Smooth muscle cell (in vitro differentiated cells): ENCODE data around the gene TNFAIP8L2. TPM values are rescaled to one million over a fixed set of nuclear protein-coding genes. Genes with fewer than 3 reads are reported as not detected.
A peak's percentile ranks its signal among the peaks of the same experiment; 100 is the strongest.
"Not testable (repeated sequence)": the region's sequence is repeated elsewhere in the genome, so short reads cannot be mapped to it uniquely, and the experiment has no call there.

Source experiments
- DNase-seq: peaks from one replicate; lab custom pipeline; 2025; ENCODE audit not compliant: unreplicated experiment; lab: John Stamatoyannopoulos, UW
- H2AFZ ChIP-seq: fragments of 200-600 bp; sonication (generic); 2 replicates; pipeline ENCODE4 v1.6.0; 2016; ENCODE audit warnings: antibody characterized with exemption, low read depth, mild to moderate bottlenecking
- H3F3A ChIP-seq: fragments of 200-600 bp; sonication (generic); 2 replicates; pipeline ENCODE4 v1.6.0; 2017; ENCODE audit warnings: antibody characterized with exemption, low read depth
- H3K27ac ChIP-seq: fragments of 200-600 bp; sonication (generic); 2 replicates; pipeline ENCODE4 v1.5.1; 2016; ENCODE audit warnings: low read depth, mild to moderate bottlenecking
- H3K27me3 ChIP-seq: fragments of 200-600 bp; sonication (generic); 2 replicates; pipeline ENCODE4 v1.6.1; 2016; ENCODE audit warnings: low read depth, mild to moderate bottlenecking
- H3K36me3 ChIP-seq: fragments of 200-600 bp; sonication (generic); 2 replicates; pipeline ENCODE4 v1.5.1; 2016; ENCODE audit warnings: low read depth
- H3K4me1 ChIP-seq: fragments of 200-600 bp; sonication (generic); 2 replicates; pipeline ENCODE4 v1.5.1; 2016; ENCODE audit warnings: low read depth
- H3K4me2 ChIP-seq: fragments of 200-600 bp; sonication (generic); 2 replicates; pipeline ENCODE4 v1.6.0; 2016; ENCODE audit warnings: mild to moderate bottlenecking
- H3K4me3 ChIP-seq: fragments of 200-600 bp; sonication (generic); 2 replicates; pipeline ENCODE4 v1.5.1; 2016; ENCODE audit warnings: mild to moderate bottlenecking
- H3K79me2 ChIP-seq: fragments of 200-600 bp; sonication (generic); 2 replicates; pipeline ENCODE4 v1.6.0; 2016; ENCODE audit warnings: low read depth, mild to moderate bottlenecking
- H3K9ac ChIP-seq: fragments of 200-600 bp; sonication (generic); 2 replicates; pipeline ENCODE4 v1.6.0; 2016; ENCODE audit warnings: low read depth
- H3K9me3 ChIP-seq: fragments of 200-600 bp; sonication (generic); replicated peaks from 2 replicates; pipeline ENCODE4 v1.5.1; 2016; ENCODE audit warnings: low read depth
- H4K20me1 ChIP-seq: fragments of 200-600 bp; sonication (generic); 2 replicates; pipeline ENCODE4 v1.6.0; 2016; ENCODE audit warnings: low read depth
- WGBS: methylation state at CpG from one replicate; pipeline ENCODE4 v1.1.7; 2016; ENCODE audit warnings: low lambda C conversion rate; 5-methylcytosine and 5-hydroxymethylcytosine counted together
- polyA plus RNA-seq: library from polyadenylated mRNA; unstranded; fragments of >200 nt; fragmentation: Nextera tagmentation; extraction: Ambion mirVana; gene quantifications from 2 replicates; pipeline ENCODE4 v1.2.1, GENCODE V29; 2016
- total RNA-seq: library from RNA; depleted of rRNA; stranded (reverse); fragments of >200 nt; gene quantifications from 2 replicates; pipeline ENCODE4 v1.2.3, GENCODE V29; 2014
- TF ChIP-seq, protein P1 (sequence below): fragments of 200-600 bp; sonication (generic); IDR thresholded peaks from 2 replicates; pipeline ENCODE4 v1.5.1; 2017; ENCODE audit warnings: borderline replicate concordance, mild to moderate bottlenecking, antibody characterized with exemption; ENCODE audit not compliant: insufficient read depth, poor library complexity, severe bottlenecking

TNFAIP8L2 gene
- total and polyA plus RNA-seq, 2 experiments from 2014 or later, result 0.14 TPM; not detected in 1

DNA sequence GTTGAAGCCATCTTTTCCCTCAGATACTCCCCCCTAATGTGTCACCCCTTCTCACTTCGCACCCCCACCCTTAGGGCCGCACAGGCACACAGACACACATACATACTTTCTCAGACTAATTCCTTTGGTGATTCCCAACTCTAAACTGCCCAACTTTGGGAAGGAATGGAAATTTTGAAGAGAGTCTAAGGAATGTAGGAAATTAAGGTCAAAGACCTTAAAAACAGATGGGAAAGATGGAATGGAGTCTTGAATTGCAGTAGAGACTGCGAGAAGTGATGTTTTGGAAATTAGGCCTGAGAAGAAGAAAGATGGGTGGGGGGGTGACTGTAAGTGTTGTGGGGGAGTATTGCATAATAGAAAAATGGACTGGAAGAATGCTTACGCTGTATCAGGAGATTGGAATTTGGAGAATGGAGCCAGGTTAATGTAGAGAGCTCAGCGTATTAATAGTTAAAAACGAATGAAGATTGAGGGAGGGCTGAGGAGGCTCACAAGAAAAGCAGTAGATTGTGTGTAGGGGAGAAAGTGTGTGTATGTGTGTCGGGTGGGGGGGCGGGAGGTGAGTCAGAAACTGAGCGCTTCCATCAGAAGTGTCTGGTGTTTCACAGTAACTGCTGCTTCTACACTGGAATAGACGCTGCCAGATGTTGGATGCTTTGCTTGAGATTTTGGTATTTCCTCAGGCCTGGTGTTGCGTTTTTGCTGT, 43.6 kb downstream of the TNFAIP8L2 start:
- H4K20me1 ChIP-seq, result peaks cover 56% of the 10 kb centered on the region
- WGBS, result under 1% methylated on average over 11 of the region's 11 CpGs
- H3K27ac ChIP-seq, result peak overlapping the region; percentile 97
- H3K9me3 ChIP-seq, result no peaks in the 10 kb centered on the region
- peaks cover 58% of the 10 kb centered on the region for H3K79me2 ChIP-seq
- H3K36me3 ChIP-seq, result no peaks in the 10 kb centered on the region
- peak overlapping the region; percentile 96 for H3K9ac ChIP-seq
- no peaks in the 10 kb centered on the region for H3K27me3 ChIP-seq
- H2AFZ ChIP-seq, result no peak overlapping the region
- peak overlapping the region; percentile 85 for H3K4me3 ChIP-seq
- peaks cover 6% of the 10 kb centered on the region for H3F3A ChIP-seq
- TF ChIP-seq, protein P1, sequence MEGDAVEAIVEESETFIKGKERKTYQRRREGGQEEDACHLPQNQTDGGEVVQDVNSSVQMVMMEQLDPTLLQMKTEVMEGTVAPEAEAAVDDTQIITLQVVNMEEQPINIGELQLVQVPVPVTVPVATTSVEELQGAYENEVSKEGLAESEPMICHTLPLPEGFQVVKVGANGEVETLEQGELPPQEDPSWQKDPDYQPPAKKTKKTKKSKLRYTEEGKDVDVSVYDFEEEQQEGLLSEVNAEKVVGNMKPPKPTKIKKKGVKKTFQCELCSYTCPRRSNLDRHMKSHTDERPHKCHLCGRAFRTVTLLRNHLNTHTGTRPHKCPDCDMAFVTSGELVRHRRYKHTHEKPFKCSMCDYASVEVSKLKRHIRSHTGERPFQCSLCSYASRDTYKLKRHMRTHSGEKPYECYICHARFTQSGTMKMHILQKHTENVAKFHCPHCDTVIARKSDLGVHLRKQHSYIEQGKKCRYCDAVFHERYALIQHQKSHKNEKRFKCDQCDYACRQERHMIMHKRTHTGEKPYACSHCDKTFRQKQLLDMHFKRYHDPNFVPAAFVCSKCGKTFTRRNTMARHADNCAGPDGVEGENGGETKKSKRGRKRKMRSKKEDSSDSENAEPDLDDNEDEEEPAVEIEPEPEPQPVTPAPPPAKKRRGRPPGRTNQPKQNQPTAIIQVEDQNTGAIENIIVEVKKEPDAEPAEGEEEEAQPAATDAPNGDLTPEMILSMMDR, result no peak
- peak; percentile 3 for DNase-seq
- H3K4me2 ChIP-seq, result peak overlapping the region; percentile 91
- peaks cover 12% of the 10 kb centered on the region for H3K4me1 ChIP-seq

DNA sequence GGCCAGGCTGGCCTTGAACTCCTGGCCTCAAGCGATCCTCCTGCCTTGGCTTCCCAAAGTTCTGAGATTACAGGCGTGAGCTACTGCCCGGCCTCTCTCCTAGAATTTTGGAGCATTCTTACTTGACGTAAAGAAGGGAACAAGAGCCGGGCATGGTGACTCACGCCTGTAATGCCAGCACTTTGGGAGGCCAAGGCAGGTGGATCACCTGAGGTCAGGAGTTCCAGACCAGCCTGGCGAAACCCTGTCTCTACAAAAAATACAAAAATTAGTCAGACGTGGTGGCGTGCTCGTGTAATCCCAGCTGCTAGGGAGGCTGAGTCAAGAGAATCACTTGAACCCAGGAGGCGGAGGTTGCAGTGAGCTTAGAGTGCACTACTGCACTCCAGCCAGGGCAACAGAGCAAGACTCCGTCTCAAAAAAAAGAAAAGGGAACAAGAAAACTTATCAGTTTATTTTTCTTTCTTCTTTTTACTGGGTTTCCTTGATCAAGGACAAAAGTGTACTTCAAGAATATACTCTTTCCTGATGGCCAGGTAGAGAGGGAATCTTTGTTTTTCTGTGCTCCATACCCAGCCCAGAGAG, 49.0 kb downstream of the TNFAIP8L2 start:
- not testable (repeated sequence) for DNase-seq, H3K9ac ChIP-seq, H3F3A ChIP-seq, H3K27ac ChIP-seq, H3K4me2 ChIP-seq, H3K9me3 ChIP-seq, H3K27me3 ChIP-seq, H2AFZ ChIP-seq, H3K4me3 ChIP-seq, H3K4me1 ChIP-seq, H3K36me3 ChIP-seq
- 91% methylated on average over 12 of the region's 12 CpGs for WGBS
- Histone ChIP-seq H3K79me2 (peaks cover 99% of the 10 kb centered on the region), H4K20me1 (peaks cover 100% of the 10 kb centered on the region)

Other genes with a start within 250 kb of the TNFAIP8L2 start
- gene SETDB1, start 230.3 kb upstream of the TNFAIP8L2 start, total RNA-seq, result 19.1 and 36.6 TPM in 2 replicates
- 11.3 and 11.6 TPM in 2 replicates for gene SETDB1, start 230.3 kb upstream of the TNFAIP8L2 start, polyA plus RNA-seq
- gene CERS2, start 181.8 kb upstream of the TNFAIP8L2 start, total RNA-seq, result 80.0 and 81.8 TPM in 2 replicates
- 96.3 and 108 TPM in 2 replicates for gene CERS2, start 181.8 kb upstream of the TNFAIP8L2 start, polyA plus RNA-seq
- gene ANXA9, start 174.4 kb upstream of the TNFAIP8L2 start, total RNA-seq, result 0.67 and 2.6 TPM in 2 replicates
- gene ANXA9, start 174.4 kb upstream of the TNFAIP8L2 start, polyA plus RNA-seq, result 0.19 and 0.31 TPM in 2 replicates
- gene MINDY1, start 149.7 kb upstream of the TNFAIP8L2 start, total RNA-seq, result 3.2 and 4.9 TPM in 2 replicates
- 2.4 and 8.5 TPM in 2 replicates for gene MINDY1, start 149.7 kb upstream of the TNFAIP8L2 start, polyA plus RNA-seq
- gene PRUNE1, start 148.2 kb upstream of the TNFAIP8L2 start, total RNA-seq, result 15.2 and 16.8 TPM in 2 replicates
- gene PRUNE1, start 148.2 kb upstream of the TNFAIP8L2 start, polyA plus RNA-seq, result 10.1 and 19.5 TPM in 2 replicates
- 5.3 and 5.6 TPM in 2 replicates for gene BNIPL, start 120.1 kb upstream of the TNFAIP8L2 start, total RNA-seq
- 0.93 and 1.2 TPM in 2 replicates for gene BNIPL, start 120.1 kb upstream of the TNFAIP8L2 start, polyA plus RNA-seq
- gene C1orf56, start 108.9 kb upstream of the TNFAIP8L2 start, total RNA-seq, result 1.2 and 1.6 TPM in 2 replicates
- gene C1orf56, start 108.9 kb upstream of the TNFAIP8L2 start, polyA plus RNA-seq, result 4.4 and 8.0 TPM in 2 replicates
- gene CDC42SE1, start 97.0 kb upstream of the TNFAIP8L2 start, total RNA-seq, result 63.3 and 75.9 TPM in 2 replicates
- 15.2 and 20.8 TPM in 2 replicates for gene CDC42SE1, start 97.0 kb upstream of the TNFAIP8L2 start, polyA plus RNA-seq
- 50.1 and 53.4 TPM in 2 replicates for gene MLLT11, start 96.3 kb upstream of the TNFAIP8L2 start, total RNA-seq
- gene MLLT11, start 96.3 kb upstream of the TNFAIP8L2 start, polyA plus RNA-seq, result 73.2 and 74.2 TPM in 2 replicates
- 3.6 and 9.1 TPM in 2 replicates for gene GABPB2, start 85.9 kb upstream of the TNFAIP8L2 start, total RNA-seq
- gene GABPB2, start 85.9 kb upstream of the TNFAIP8L2 start, polyA plus RNA-seq, result 1.3 and 3.0 TPM in 2 replicates
- gene SEMA6C, start 10.0 kb upstream of the TNFAIP8L2 start, total RNA-seq, result 9.3 and 9.5 TPM in 2 replicates
- 8.1 and 10.4 TPM in 2 replicates for gene SEMA6C, start 10.0 kb upstream of the TNFAIP8L2 start, polyA plus RNA-seq
- 9.7 and 17.8 TPM in 2 replicates for gene LYSMD1, start 9.3 kb downstream of the TNFAIP8L2 start, total RNA-seq
- gene LYSMD1, start 9.3 kb downstream of the TNFAIP8L2 start, polyA plus RNA-seq, result 1.9 and 2.5 TPM in 2 replicates
- 49.7 and 58.6 TPM in 2 replicates for gene SCNM1, start 9.5 kb downstream of the TNFAIP8L2 start, total RNA-seq
- 94.8 and 105 TPM in 2 replicates for gene SCNM1, start 9.5 kb downstream of the TNFAIP8L2 start, polyA plus RNA-seq
- gene TMOD4, start 19.3 kb downstream of the TNFAIP8L2 start, total RNA-seq, result not detected in 2 replicates
- 0.37 TPM in 1 of 2 replicates, not detected in the other for gene TMOD4, start 19.3 kb downstream of the TNFAIP8L2 start, polyA plus RNA-seq
- gene VPS72, start 33.5 kb downstream of the TNFAIP8L2 start, total RNA-seq, result 35.0 and 44.9 TPM in 2 replicates
- gene VPS72, start 33.5 kb downstream of the TNFAIP8L2 start, polyA plus RNA-seq, result 57.9 and 74.1 TPM in 2 replicates
- gene PIP5K1A, start 41.9 kb downstream of the TNFAIP8L2 start, total RNA-seq, result 54.6 and 78.2 TPM in 2 replicates
- gene PIP5K1A, start 41.9 kb downstream of the TNFAIP8L2 start, polyA plus RNA-seq, result 24.1 and 25.8 TPM in 2 replicates
- gene PSMD4, start 98.1 kb downstream of the TNFAIP8L2 start, total RNA-seq, result 97.2 and 109 TPM in 2 replicates
- gene PSMD4, start 98.1 kb downstream of the TNFAIP8L2 start, polyA plus RNA-seq, result 192 and 198 TPM in 2 replicates
- 10.7 and 13.1 TPM in 2 replicates for gene ZNF687, start 125.7 kb downstream of the TNFAIP8L2 start, total RNA-seq
- gene ZNF687, start 125.7 kb downstream of the TNFAIP8L2 start, polyA plus RNA-seq, result 2.4 and 4.2 TPM in 2 replicates
- 28.0 and 32.2 TPM in 2 replicates for gene PI4KB, start 170.8 kb downstream of the TNFAIP8L2 start, total RNA-seq
- 46.7 and 58.7 TPM in 2 replicates for gene PI4KB, start 170.8 kb downstream of the TNFAIP8L2 start, polyA plus RNA-seq
- 22.7 and 53.0 TPM in 2 replicates for gene RFX5, start 190.6 kb downstream of the TNFAIP8L2 start, total RNA-seq
- 12.4 and 16.3 TPM in 2 replicates for gene RFX5, start 190.6 kb downstream of the TNFAIP8L2 start, polyA plus RNA-seq
- 22.0 and 26.7 TPM in 2 replicates for gene SELENBP1, start 216.1 kb downstream of the TNFAIP8L2 start, total RNA-seq
- 28.8 and 40.2 TPM in 2 replicates for gene SELENBP1, start 216.1 kb downstream of the TNFAIP8L2 start, polyA plus RNA-seq
- gene PSMB4, start 242.9 kb downstream of the TNFAIP8L2 start, total RNA-seq, result 308 and 316 TPM in 2 replicates
- 88.6 and 94.1 TPM in 2 replicates for gene PSMB4, start 242.9 kb downstream of the TNFAIP8L2 start, polyA plus RNA-seq